ENCODE results near the gene GIMAP8.

GRCh38 chr7:150524018-150524417 is 73.6 kb downstream of the GIMAP8 start:
- TF ChIP-seq EZH2 (IDR thresholded peaks at IDR 0.05) (no peak), POLR2AphosphoS5 (IDR thresholded peaks at IDR 0.05; ENCODE audit: borderline replicate concordance, low read depth, low read length) (no peak)
